Measurements from ENCODE around the gene ARG1.
"Not testable (repeated sequence)": the region's sequence is repeated elsewhere in the genome, so short reads cannot be mapped to it uniquely, and the experiment has no call there.

The ARG1 gene

GRCh38 chr6:131572686-131573415 lies at the start of gene ARG1:
Gene ARG1, plus strand, starts transcription at chr6:131573226. Its CDS starts 57 bp downstream, at chr6:131573283.
- DNase-seq (ENCODE audit: low read depth, low spot score): no peak

GRCh38 chr6:131523988-131524673 lies 48.9 kb upstream of the ARG1 start:
- no peak for DNase-seq (ENCODE audit: low read depth, low spot score)

- DNase-seq (ENCODE audit: low read depth, low spot score): no peak
Observed at GRCh38 chr6:131524695-131525336, 48.2 kb upstream of the ARG1 start.

GRCh38 chr6:131530936-131531335 lies 42.1 kb upstream of the ARG1 start:
- DNase-seq (ENCODE audit: low read depth, low spot score): not testable (repeated sequence)

- DNase-seq (ENCODE audit: low read depth, low spot score): not testable (repeated sequence)
Observed at GRCh38 chr6:131531681-131532080, 41.3 kb upstream of the ARG1 start.

- DNase-seq (ENCODE audit: low read depth, low spot score): no peak
Observed at GRCh38 chr6:131532580-131533039, 40.4 kb upstream of the ARG1 start.

GRCh38 chr6:131538615-131539014 lies 34.4 kb upstream of the ARG1 start:
- DNase-seq (ENCODE audit: low read depth, low spot score): not testable (repeated sequence)

GRCh38 chr6:131545317-131545716 lies 27.7 kb upstream of the ARG1 start:
- no peak for DNase-seq (ENCODE audit: low read depth, low spot score)

GRCh38 chr6:131547488-131547887 lies 25.5 kb upstream of the ARG1 start:
- no peak for DNase-seq (ENCODE audit: low read depth, low spot score)

- DNase-seq (ENCODE audit: low read depth, low spot score): no peak
Observed at GRCh38 chr6:131548441-131548840, 24.6 kb upstream of the ARG1 start.

- no peak for DNase-seq (ENCODE audit: low read depth, low spot score)
Observed at GRCh38 chr6:131549811-131550210, 23.2 kb upstream of the ARG1 start.

GRCh38 chr6:131551902-131552301 lies 21.1 kb upstream of the ARG1 start:
- DNase-seq (ENCODE audit: low read depth, low spot score): no peak

- DNase-seq (ENCODE audit: low read depth, low spot score): no peak
Observed at GRCh38 chr6:131552572-131552971, 20.5 kb upstream of the ARG1 start.

- no peak for DNase-seq (ENCODE audit: low read depth, low spot score)
Observed at GRCh38 chr6:131555992-131556391, 17.0 kb upstream of the ARG1 start.

GRCh38 chr6:131558922-131559321 lies 14.1 kb upstream of the ARG1 start:
- no peak for DNase-seq (ENCODE audit: low read depth, low spot score)

GRCh38 chr6:131561925-131562707 lies 10.9 kb upstream of the ARG1 start:
- no peak for DNase-seq (ENCODE audit: low read depth, low spot score)

GRCh38 chr6:131565056-131565455 lies 8.0 kb upstream of the ARG1 start:
- DNase-seq (ENCODE audit: low read depth, low spot score): no peak

GRCh38 chr6:131568726-131569125 lies 4.3 kb upstream of the ARG1 start:
- DNase-seq (ENCODE audit: low read depth, low spot score): no peak

- DNase-seq (ENCODE audit: low read depth, low spot score): no peak
Observed at GRCh38 chr6:131574133-131574532, 1.1 kb downstream of the ARG1 start.

GRCh38 chr6:131574686-131575085 lies 1.7 kb downstream of the ARG1 start:
- DNase-seq (ENCODE audit: low read depth, low spot score): no peak

GRCh38 chr6:131575834-131576478 lies 2.9 kb downstream of the ARG1 start:
- no peak for DNase-seq (ENCODE audit: low read depth, low spot score)
